ENCODE data around the gene RBMS3. TPM values are rescaled to one million over a fixed set of nuclear protein-coding genes. Genes with fewer than 3 reads are reported as not detected.

RBMS3 gene
- total RNA-seq, 1 experiment from 2014 or later, result 8.7 TPM

- H3K9me3 Mint-ChIP-seq, result no peaks in the 10 kb centered on the region
- no peaks in the 10 kb centered on the region for H3K27me3 Mint-ChIP-seq (ENCODE audit: low read depth)
- DNase-seq (ENCODE audit: low spot score) (no peak), ATAC-seq (no peak)
- H3K27ac Mint-ChIP-seq, result no peak overlapping the region
- no peak overlapping the region for H3K4me3 Mint-ChIP-seq
- POLR2A ChIA-PET, result no interaction called here
- H3K36me3 Mint-ChIP-seq, result no peaks in the 10 kb centered on the region
- no peaks in the 10 kb centered on the region for H3K4me1 Mint-ChIP-seq
- TF ChIP-seq SOX15 (CRISPR knock-in tag; IDR thresholded peaks at IDR 0.05) (no peak), ESRRA (CRISPR knock-in tag; IDR thresholded peaks at IDR 0.05; ENCODE audit: borderline replicate concordance) (no peak), TEAD1 (CRISPR knock-in tag; IDR thresholded peaks at IDR 0.05) (no peak), NFATC4 (CRISPR knock-in tag; IDR thresholded peaks at IDR 0.05) (no peak), USF2 (CRISPR knock-in tag; IDR thresholded peaks at IDR 0.05) (no peak), FOXJ3 (CRISPR knock-in tag; IDR thresholded peaks at IDR 0.05; ENCODE audit: borderline replicate concordance) (no peak), CDX4 (CRISPR knock-in tag; IDR thresholded peaks at IDR 0.05; ENCODE audit: borderline replicate concordance) (no peak), ELF4 (CRISPR knock-in tag; IDR thresholded peaks at IDR 0.05; ENCODE audit: low read depth) (no peak), NFE2L1 (CRISPR knock-in tag; IDR thresholded peaks at IDR 0.05) (no peak), E2F4 (CRISPR knock-in tag; IDR thresholded peaks at IDR 0.05; ENCODE audit: borderline replicate concordance, low read depth) (no peak), ZNF219 (CRISPR knock-in tag; IDR thresholded peaks at IDR 0.05; ENCODE audit: borderline replicate concordance) (no peak), OVOL2 (CRISPR knock-in tag; IDR thresholded peaks at IDR 0.05; ENCODE audit: borderline replicate concordance) (no peak), KAT7 (CRISPR knock-in tag; IDR thresholded peaks at IDR 0.05; ENCODE audit: borderline replicate concordance) (no peak), IRF1 (CRISPR knock-in tag; IDR thresholded peaks at IDR 0.05) (no peak), RELA (CRISPR knock-in tag; IDR thresholded peaks at IDR 0.05; ENCODE audit: borderline replicate concordance) (no peak), MLX (CRISPR knock-in tag; IDR thresholded peaks at IDR 0.05) (no peak)
- CTCF ChIA-PET, result interaction anchor here (1.2 kb wide), 1 partner anchor 181 kb away, joined by 4 read pairs; no protein-coding TSS in a partner anchor
Measured at GRCh38 chr3:30017901-30018300, 737.0 kb downstream of the RBMS3 start.

GRCh38 chr3:30020380-30020779 lies 739.5 kb downstream of the RBMS3 start:
- DNase-seq (ENCODE audit: low spot score) (no peak), ATAC-seq (no peak)
- no peaks in the 10 kb centered on the region for H3K27me3 Mint-ChIP-seq (ENCODE audit: low read depth)
- ChIA-PET POLR2A (no interaction called here), CTCF (interaction anchor here (1.5 kb wide), 1 partner anchor 22 kb away, joined by 3 read pairs; no protein-coding TSS in a partner anchor)
- TF ChIP-seq NR3C1 (CRISPR knock-in tag; conservative IDR thresholded peaks at IDR 0.05; ENCODE audit: low read depth) (no peak), SMAD3 (CRISPR knock-in tag; IDR thresholded peaks at IDR 0.05; ENCODE audit: borderline replicate concordance) (no peak), TCF7 (CRISPR knock-in tag; IDR thresholded peaks at IDR 0.05; ENCODE audit: low read depth) (no peak), FOXK1 (CRISPR knock-in tag; IDR thresholded peaks at IDR 0.05) (no peak), GRHL2 (CRISPR knock-in tag; IDR thresholded peaks at IDR 0.05; ENCODE audit: insufficient replicate concordance, severe bottlenecking) (no peak)
- H3K4me3 Mint-ChIP-seq, result no peak overlapping the region
- no peaks in the 10 kb centered on the region for H3K4me1 Mint-ChIP-seq
- H3K27ac Mint-ChIP-seq, result no peak overlapping the region
- no peaks in the 10 kb centered on the region for H3K9me3 Mint-ChIP-seq
- no peaks in the 10 kb centered on the region for H3K36me3 Mint-ChIP-seq

Measured in WTC11 (cell line).